ENCODE results near the gene MAGEF1. TPM values are rescaled to one million over a fixed set of nuclear protein-coding genes. Genes with fewer than 3 reads are reported as not detected.

MAGEF1 gene
- total and polyA plus RNA-seq, 2 donors (not counting 3 experiments of a cell fraction or from before 2014, with no cell fraction given), result 7.0 to 14.2 TPM

DNA sequence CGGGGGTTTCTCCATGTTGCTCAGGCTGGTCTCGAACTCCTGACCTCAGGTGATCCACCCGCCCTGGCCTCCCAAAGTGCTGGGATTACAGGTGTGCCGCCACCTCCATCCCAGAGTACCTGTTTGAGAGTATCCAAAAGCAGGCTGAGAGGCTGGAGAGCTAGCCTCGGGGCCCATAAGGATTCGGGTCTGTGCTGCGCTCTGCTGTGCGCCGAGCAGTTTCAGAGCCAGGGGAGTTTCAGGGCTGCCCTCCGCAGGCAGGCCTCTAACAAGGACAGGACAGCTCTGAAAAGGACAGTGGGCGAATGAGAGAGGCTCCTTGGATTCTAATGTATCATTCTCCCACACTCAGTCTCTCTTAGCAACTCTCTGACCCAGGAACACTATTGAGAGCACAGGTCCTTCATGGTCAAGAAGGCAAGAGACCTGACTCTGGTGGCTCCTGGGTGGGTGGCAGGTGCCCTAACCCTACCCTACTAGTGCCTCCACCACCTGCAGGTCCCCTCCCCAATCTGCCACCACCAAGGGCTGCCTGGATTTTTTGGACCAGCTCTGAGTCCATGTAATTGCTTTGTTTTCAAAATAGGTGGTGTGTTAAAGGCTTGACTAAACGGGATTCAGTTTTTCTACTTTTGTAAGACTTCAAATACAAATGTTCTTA, 27.8 kb downstream of the MAGEF1 start:
- H3K9ac ChIP-seq (replicated peaks; ENCODE audit: extremely low read depth, insufficient read depth, low read length), result no peak overlapping the region
- no peak overlapping the region for H3K4me2 ChIP-seq (ENCODE audit: insufficient read depth, low read length)
- TF ChIP-seq MYC (IDR thresholded peaks at IDR 0.05; ENCODE audit: low read depth, low read length), result no peak
- no peak for TF ChIP-seq EZH2 (IDR thresholded peaks at IDR 0.05; ENCODE audit: borderline replicate concordance, low read depth, low read length, severe bottlenecking)
- no peak for TF ChIP-seq FOS (IDR thresholded peaks at IDR 0.05; ENCODE audit: borderline replicate concordance, insufficient read depth, low read length)
- no peak for TF ChIP-seq POLR2A (IDR thresholded peaks at IDR 0.05; ENCODE audit: low read depth, low read length)
- H2AFZ ChIP-seq (ENCODE audit: low read depth, low read length), result no peak overlapping the region
- no peaks in the 10 kb centered on the region for H3K4me1 ChIP-seq (ENCODE audit: control insufficient read depth, extremely low read depth, insufficient read depth, low read length)
- ChIA-PET CTCF (no interaction called here), POLR2A (no interaction called here)
- H3K27me3 ChIP-seq (ENCODE audit: control insufficient read depth in 2 of 2, insufficient read depth in 2 of 2, low read length in 2 of 2), result peaks cover 0 to 7% of the 10 kb centered on the region in 2 experiments
- FAIRE-seq, result no peak
- no peak for DNase-seq (ENCODE audit: low read depth, low spot score)
- no peaks in the 10 kb centered on the region for H4K20me1 ChIP-seq (replicated peaks; ENCODE audit: control insufficient read depth, extremely low read depth, insufficient read depth, low read length)
- H3K4me3 ChIP-seq (replicated peaks in 1 of 3; ENCODE audit: insufficient read depth in 1 of 3, low read depth in 1 of 3, low read length in 3 of 3), result no peak overlapping the region
- no peak overlapping the region for H3K27ac ChIP-seq (ENCODE audit: insufficient read depth, low read depth, low read length)
- no peaks in the 10 kb centered on the region for H3K79me2 ChIP-seq (ENCODE audit: control insufficient read depth, insufficient read depth, low read length)
- intact Hi-C loops (cut with micrococcal nuclease) (no loop called here), dilution Hi-C loops (cut with MboI; ENCODE audit: extremely low pct_ligation_motif_present, low sequenced_read_pairs) (no loop called here)
- no peaks in the 10 kb centered on the region for H3K9me3 ChIP-seq (replicated peaks; ENCODE audit: control insufficient read depth, insufficient read depth, low read length)
- no TSS peak for BruUV-seq (replicated peaks)
- no peaks in the 10 kb centered on the region for H3K36me3 ChIP-seq (ENCODE audit: control insufficient read depth in 2 of 2, extremely low read depth in 1 of 2, insufficient read depth in 2 of 2, low read length in 2 of 2)
- H3K9me1 ChIP-seq (replicated peaks; ENCODE audit: control insufficient read depth, extremely low read depth, insufficient read depth, low read length), result no peaks in the 10 kb centered on the region

DNA sequence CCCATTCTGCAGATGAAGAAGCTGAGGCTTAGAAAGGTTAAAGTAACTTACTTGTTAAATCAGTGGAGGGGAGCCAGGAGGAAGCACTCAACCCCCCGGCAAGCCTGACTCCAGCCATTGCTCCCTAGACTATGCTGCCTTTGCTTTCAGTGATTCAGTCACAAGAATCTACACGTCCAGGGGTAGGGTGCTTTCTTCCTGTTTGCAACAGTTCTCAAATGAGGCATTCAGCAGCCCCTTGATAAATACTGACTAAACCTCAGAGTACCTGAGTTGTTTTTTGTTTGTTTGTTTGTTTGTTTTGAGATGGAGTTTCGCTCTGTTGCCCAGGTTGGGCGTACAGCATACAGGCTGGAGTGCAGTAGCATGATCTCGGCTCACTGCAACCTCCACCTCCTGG, 28.6 kb downstream of the MAGEF1 start:
- no peaks in the 10 kb centered on the region for H3K4me1 ChIP-seq (ENCODE audit: control insufficient read depth, extremely low read depth, insufficient read depth, low read length)
- ChIA-PET CTCF (interaction anchor here (1.4 kb wide), 1 partner anchor 122 kb away, joined by 3 read pairs; the partner anchor contains the start of gene EPHB3), POLR2A (no interaction called here)
- H3K9me1 ChIP-seq (replicated peaks; ENCODE audit: control insufficient read depth, extremely low read depth, insufficient read depth, low read length), result no peaks in the 10 kb centered on the region
- no peak for FAIRE-seq
- no peaks in the 10 kb centered on the region for H3K79me2 ChIP-seq (ENCODE audit: control insufficient read depth, insufficient read depth, low read length)
- H2AFZ ChIP-seq (ENCODE audit: low read depth, low read length), result no peak overlapping the region
- TF ChIP-seq MYC (IDR thresholded peaks at IDR 0.05; ENCODE audit: low read depth, low read length) (no peak), POLR2A (IDR thresholded peaks at IDR 0.05; ENCODE audit: low read depth, low read length) (no peak), EZH2 (IDR thresholded peaks at IDR 0.05; ENCODE audit: borderline replicate concordance, low read depth, low read length, severe bottlenecking) (no peak), GATA2 (IDR thresholded peaks at IDR 0.05; ENCODE audit: insufficient read depth, insufficient read length, low read depth, low read length) (no peak), POLR2AphosphoS5 (IDR thresholded peaks at IDR 0.05; ENCODE audit: insufficient read depth, low read depth, low read length) (no peak), FOS (IDR thresholded peaks at IDR 0.05; ENCODE audit: borderline replicate concordance, insufficient read depth, low read length) (no peak), JUN (IDR thresholded peaks at IDR 0.05; ENCODE audit: borderline replicate concordance, insufficient read depth, insufficient read length, low read depth) (no peak)
- TF ChIP-seq, protein P1, sequence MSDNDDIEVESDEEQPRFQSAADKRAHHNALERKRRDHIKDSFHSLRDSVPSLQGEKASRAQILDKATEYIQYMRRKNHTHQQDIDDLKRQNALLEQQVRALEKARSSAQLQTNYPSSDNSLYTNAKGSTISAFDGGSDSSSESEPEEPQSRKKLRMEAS (IDR thresholded peaks at IDR 0.05; ENCODE audit: insufficient read depth, insufficient read length), result no peak
- TF ChIP-seq, protein P2, sequence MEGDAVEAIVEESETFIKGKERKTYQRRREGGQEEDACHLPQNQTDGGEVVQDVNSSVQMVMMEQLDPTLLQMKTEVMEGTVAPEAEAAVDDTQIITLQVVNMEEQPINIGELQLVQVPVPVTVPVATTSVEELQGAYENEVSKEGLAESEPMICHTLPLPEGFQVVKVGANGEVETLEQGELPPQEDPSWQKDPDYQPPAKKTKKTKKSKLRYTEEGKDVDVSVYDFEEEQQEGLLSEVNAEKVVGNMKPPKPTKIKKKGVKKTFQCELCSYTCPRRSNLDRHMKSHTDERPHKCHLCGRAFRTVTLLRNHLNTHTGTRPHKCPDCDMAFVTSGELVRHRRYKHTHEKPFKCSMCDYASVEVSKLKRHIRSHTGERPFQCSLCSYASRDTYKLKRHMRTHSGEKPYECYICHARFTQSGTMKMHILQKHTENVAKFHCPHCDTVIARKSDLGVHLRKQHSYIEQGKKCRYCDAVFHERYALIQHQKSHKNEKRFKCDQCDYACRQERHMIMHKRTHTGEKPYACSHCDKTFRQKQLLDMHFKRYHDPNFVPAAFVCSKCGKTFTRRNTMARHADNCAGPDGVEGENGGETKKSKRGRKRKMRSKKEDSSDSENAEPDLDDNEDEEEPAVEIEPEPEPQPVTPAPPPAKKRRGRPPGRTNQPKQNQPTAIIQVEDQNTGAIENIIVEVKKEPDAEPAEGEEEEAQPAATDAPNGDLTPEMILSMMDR (IDR thresholded peaks at IDR 0.05; ENCODE audit: extremely low read depth in 1 of 2, insufficient read depth in 1 of 2, low read depth in 1 of 2, low read length in 2 of 2), result no peak
- no peaks in the 10 kb centered on the region for H4K20me1 ChIP-seq (replicated peaks; ENCODE audit: control insufficient read depth, extremely low read depth, insufficient read depth, low read length)
- no peak overlapping the region for H3K4me2 ChIP-seq (ENCODE audit: insufficient read depth, low read length)
- dilution Hi-C loops (cut with MboI; ENCODE audit: extremely low pct_ligation_motif_present, low sequenced_read_pairs), result no loop called here
- intact Hi-C loops (cut with micrococcal nuclease), result no loop called here
- H3K9me3 ChIP-seq (replicated peaks; ENCODE audit: control insufficient read depth, insufficient read depth, low read length), result no peaks in the 10 kb centered on the region
- peaks cover 0 to 7% of the 10 kb centered on the region in 2 experiments for H3K27me3 ChIP-seq (ENCODE audit: control insufficient read depth in 2 of 2, insufficient read depth in 2 of 2, low read length in 2 of 2)
- BruUV-seq (replicated peaks), result no TSS peak
- H3K9ac ChIP-seq (replicated peaks; ENCODE audit: extremely low read depth, insufficient read depth, low read length), result no peak overlapping the region
- H3K36me3 ChIP-seq (ENCODE audit: control insufficient read depth in 2 of 2, extremely low read depth in 1 of 2, insufficient read depth in 2 of 2, low read length in 2 of 2), result no peaks in the 10 kb centered on the region
- DNase-seq (ENCODE audit: low read depth, low spot score), result no peak
- no peak overlapping the region for H3K27ac ChIP-seq (ENCODE audit: insufficient read depth, low read depth, low read length)
- H3K4me3 ChIP-seq (replicated peaks in 1 of 3; ENCODE audit: insufficient read depth in 1 of 3, low read depth in 1 of 3, low read length in 3 of 3), result no peak overlapping the region

Data from endothelial cell of umbilical vein (primary cell).